NCI-H187 (cell line): ENCODE measurements around the gene SYNGR3.

Experiments
- DNase-seq, 2 experiments: peaks; one replicate each; lab custom pipeline; 2025; lab: John Stamatoyannopoulos, UW

The SYNGR3 gene

DNA sequence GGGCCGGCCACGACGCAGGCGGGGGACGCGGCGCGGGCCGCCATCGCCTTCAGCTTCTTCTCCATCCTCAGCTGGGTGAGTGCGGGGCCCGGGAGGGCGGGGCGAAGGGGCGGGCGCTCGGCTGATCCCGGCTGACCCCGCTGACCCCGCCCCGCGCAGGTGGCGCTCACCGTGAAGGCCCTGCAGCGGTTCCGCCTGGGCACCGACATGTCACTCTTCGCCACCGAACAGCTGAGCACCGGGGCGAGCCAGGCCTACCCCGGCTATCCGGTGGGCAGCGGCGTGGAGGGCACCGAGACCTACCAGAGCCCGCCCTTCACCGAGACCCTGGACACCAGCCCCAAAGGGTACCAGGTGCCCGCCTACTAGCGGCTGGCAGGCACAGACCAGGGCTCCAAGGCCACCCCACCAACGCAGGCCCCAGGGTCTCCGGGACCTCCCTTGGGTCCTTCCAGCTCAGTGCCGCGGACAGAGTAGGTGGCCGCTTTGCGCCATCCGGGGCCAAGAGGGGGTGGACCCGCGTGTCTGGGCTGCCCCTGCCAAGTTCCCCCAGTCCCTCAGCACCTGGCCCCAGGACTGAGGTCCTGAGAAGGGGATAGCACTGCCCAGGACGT, 3.0 kb downstream of the SYNGR3 start:
- DNase-seq: no peak

DNA sequence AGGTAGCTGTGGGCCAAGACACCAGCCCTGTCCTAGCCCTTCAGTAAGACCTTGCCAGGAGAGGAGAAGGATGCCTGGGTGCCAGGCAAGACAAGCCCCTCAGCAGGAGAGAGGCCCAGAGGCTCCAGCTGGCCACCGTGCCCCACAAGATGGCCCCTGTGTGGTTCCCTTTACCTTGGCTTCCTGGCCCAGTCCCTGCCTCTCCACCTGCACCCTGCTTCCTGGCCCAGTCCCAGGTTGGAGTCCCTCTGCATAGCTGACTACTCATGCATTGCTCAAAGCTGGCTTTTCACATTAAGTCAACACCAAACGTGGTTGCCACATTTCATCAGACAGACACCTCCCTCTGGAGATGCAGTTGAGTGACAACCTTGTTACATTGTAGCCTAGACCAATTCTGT, 4.0 kb downstream of the SYNGR3 start:
- no peak for DNase-seq

DNA sequence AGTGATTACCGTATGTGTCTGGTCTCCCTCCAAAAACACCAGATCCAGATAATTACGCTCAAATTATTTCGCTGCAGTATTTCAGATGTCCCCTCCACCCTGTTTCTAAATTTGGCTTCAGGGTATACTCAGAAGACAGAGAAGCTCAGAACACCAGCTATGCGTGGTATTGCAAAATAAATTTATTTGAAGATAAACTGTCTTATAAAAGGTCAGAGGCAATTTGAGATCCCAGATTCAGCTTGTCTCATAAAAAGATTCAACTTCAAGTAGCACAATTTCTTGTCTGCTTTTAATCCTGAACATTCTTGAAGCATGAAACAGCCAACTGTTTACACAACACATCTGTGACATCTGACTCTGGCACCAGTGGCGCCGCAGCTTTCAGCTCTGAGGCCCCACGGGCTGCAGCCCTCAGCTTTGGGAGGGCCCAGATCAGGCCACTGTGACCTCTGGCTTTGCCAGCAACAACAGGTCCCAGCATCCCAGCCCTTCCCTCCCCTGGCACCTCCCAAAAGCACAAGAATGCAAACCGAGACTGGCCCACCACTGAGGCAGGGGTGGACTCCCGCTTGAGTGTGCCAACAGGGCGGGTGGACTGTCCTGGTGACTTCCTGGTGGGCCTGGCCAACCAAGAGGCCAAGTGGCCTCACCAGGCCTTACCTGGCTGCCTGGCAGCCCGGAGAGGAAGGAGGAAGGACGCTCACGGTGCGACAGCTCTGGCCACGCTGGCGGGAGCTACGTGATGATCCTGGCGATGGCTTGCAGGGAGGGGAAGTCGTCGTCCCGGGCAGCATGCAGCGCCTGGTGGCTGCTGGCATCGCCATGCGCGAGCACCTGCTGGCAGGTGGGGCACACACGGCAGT, 8.0 kb downstream of the SYNGR3 start:
- DNase-seq: no peak

DNA sequence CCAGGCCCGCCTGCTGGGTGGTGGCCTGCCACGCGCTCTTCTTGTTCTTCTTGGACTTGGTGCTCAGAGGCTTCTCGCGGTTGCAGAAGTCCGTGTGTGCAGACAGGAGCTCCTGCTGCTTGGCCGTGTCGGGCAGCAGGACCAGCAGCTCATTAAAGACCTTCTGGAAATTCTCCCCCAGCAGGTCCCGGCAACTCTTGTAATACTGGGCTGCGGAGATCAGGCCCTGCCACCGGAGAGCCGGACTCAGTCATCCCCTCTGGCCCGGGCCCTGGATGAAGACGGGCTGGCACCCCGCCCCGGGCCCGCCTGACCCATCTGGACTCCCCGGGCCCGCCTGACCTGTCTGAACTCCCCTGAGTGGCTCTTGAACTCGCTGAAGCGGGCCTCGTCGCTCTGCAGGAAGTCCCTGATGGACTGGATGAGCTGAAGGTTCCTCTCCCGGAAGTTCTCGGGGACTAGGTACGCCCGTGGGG, 8.6 kb downstream of the SYNGR3 start:
- no peak for DNase-seq

DNA sequence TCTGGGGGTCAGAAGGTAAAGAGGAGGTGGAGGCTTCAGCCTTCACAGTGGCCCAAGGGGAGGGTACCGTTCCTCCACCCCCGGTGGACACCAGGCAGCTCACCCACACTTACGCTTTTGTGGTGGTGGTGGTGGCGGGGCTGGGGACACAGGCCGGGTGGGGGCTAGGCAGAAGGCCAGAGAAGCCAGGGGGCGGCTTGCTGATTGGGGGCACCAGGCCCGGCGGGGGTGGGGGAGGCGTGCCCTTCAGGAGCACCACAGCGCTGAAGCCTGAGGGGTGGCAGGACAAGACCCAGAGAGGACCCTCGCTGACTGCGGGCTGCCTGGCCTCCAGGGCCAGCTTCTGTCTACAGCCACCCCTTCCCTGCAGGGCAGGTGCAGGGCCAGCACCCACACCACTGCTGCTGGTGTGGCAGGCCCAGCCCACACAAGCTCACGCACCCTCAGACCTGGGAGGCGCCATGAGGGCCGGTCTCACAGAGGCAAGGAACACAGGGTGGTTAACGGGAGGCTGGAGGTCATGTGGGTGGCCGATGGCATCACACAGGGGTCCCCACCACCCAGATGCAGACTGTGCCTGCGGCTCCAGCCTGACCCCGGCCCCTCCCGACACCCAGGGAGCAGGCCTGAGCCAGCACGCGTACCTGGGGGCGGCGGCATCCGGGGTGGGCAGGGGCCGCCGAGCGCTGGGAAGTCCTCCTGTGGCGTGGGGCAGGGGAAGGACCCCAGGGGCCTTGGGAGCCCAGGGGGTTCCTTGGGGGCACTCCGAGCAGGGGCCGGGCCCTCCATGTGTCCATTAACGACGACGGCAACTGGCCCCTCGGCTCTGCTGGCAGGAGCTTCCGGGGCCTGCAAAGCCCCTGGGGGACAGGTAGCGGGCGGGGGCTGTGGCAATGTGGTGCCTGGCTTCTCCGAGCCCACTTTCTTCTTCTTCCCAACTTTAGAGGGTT, 9.4 kb downstream of the SYNGR3 start:
- no peak for DNase-seq

DNA sequence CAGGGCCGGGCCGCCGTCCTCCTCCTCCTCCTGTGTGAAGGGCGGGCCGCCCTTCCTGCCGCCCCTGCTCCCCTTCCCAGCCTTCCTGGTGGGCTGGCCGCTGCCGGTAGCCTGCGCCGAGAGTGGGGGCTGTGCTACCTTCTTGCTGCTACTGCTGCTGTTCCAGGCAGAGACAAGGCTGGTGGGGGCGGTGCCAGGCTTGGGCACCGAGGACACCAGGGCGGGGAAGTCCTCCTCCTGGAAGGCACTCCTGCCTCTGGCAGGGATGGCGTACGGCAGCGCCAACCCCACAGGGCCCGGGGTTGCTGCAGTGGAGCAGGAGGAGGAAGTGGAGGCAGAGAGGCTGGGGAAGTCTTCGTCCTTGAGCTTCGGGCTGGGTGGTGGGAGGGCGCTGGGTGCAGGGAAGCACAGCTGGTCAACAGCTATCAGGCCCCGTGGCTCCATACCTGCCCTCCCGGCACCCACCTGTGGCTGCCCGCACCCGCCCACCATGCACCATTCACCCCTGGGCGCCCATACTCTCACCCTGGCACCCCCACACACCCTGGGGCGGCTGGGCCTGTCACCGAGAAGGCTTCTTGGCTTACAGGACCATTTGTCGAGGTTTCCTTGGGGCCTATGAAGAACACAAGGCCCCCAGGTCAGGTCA, 10.2 kb downstream of the SYNGR3 start:
- DNase-seq: no peak

DNA sequence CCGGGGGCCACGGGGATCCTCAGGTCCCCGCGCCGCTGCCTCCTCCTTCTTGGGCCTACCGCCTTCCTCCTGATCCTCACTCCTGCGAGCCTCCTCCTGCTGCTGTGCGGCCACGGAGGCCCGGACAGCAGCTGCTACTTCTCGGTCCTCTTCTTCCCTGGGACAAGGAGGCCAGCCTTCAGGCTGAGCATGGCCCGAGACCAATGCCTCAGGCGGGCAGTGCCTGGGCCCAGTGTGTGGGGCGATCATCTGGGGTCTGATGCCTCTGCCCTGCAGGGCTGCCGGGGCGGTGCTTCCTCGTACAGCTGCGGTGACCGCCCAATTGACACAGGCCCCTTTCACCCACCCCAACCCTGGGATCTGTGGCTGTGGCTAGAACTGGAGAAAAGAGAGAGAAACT, 11.3 kb downstream of the SYNGR3 start:
- no peak for DNase-seq

DNA sequence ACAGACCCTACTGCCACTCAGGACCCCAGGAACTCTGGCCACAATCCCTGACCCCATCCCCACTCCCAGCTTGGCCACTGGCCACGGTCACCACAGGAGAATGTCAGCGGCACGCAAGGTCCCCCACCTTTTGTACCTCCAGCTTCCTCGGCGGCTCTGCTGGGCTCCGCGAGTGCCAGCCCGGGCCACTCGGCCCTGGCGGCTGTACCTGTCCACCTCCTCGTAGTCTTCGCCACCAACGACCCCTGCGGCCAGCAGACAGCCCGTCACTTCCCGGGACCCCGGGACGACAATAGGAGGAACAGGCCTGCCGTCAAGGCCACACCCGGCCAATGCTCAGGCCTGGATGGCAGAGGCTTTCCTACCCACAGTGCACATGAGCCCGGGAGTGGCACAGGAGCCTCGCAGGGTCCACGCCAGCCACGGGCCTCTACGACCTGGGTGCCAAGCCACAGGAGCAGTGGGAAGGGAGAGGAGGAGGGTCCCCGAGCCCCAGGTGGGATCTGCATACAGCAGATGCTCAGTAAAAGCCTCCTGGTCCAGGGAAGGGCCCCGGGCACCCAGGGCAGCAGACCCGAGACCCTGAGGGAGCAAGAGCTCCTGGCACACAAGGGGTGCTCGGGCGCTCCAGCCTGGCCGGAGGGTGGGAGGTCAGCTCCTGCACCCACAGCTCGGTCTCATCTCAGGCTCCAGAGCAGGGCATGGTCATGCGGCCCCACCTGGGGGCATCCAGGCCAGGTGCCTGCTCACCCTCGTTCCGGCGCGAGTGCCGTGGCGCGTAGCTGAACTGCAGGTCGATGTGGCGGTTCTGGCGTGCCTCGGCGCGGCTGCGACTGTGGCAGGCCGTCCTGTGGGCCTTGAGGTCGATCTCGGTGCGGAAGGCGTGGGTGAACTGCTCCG, 11.9 kb downstream of the SYNGR3 start:
- no peak for DNase-seq

DNA sequence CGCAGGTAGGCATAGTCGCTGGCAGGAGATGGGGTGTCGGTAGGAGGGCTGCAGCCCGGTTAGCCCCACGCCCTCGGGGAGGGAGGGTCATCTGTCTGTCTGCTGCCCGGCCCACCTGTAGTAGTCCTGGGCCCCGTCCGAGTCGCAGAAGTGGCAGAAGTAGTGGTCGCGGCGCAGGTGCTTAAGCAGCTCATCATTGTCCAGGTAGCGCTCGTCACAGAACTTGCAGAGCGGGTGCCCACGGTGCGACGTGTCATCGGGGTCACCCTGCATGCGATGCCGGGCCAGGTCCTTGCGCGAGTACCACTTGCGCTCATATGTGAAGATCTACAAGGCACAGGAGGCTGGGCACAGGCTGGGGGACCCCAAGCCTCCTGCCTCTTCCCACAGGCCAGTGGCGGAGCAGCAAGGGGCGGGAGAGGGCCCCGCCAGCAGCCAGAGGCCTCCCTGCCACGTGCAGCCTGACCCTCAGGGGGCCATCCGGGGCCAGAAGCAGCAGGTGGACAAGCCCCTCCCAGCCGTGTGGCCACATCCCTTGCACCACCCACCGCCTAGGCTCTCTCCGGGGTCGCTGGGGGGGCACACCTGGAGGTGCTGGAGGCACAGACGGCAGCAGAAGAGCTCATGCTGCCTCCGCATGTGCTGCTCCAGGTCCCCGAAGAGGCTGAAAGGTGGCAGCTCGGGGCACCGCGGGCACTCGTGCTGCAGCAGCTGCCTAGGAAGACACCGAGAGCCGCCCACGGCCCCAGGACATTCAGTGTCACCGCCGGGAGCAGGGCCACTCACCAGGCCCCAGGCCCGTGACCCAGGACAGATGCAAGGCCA, 12.8 kb downstream of the SYNGR3 start:
- DNase-seq: no peak

DNA sequence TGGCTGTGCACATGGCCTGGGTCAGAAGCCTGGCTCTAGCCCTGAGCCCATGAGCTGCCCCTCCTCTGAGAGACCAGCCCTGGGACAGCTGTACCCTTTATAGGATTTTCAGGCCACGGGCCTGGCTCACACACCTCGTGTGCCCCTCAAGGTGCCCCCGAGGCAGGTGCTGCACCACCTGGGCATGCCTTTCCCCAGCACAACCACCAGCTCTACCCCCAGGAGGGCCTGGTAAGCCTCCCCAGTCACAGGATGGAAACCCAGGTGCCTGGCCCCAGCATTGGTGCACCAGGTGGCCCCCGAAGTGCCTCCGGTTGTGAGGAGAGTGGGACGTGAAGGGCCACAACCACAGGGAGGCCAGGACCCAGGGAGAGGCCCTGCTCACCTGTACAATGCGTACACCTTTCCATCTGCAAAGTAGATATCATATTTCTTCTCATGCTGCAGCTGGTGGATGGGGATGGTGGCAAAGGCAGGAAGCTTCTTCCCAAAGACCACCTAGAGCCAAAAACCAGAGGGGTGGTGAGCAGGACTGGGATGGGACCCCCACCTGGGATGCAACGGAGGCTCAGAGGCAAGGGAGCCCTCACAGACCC, 13.6 kb downstream of the SYNGR3 start:
- no peak for DNase-seq

DNA sequence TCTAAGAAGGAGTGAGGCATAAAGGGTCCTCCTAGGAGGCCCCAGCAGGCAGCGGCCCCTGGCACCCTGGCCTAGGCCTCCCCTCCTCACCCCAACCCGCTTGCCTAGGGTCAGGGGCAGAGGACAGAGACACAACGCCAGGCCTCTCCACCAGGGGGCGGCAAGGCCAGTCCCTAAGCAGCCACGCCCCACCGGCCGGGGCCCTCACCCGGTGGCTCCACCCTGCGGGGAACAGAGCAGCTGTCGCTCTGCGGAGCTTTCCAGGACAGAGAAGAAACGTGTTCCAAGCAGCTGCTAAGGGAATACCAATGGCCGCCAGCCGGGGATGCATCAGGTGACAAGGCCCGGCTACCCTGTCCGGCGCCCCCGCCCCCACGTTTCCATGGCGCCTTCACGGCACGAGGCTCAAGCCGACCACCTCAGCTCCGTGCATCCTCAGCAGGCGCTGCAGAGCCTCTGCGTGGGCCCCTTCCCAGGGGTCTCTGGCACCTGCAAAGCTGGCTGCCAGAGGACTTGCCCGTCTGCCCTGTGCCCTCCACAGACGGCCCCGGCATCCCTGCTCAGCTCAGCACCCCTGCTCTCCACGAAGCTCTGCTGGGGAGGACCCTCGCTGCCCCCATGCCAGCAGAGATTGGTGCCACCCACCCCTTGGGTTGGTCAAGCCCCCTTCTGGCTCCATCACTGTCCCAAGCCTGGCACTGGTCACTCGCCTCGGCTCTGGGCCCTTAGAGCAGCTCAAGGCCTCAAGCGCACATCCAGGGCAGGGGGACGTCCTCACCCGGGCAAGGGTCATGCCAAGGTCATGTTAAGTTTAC, 14.3 kb downstream of the SYNGR3 start:
- DNase-seq: peak; percentile 96 to 98

DNA sequence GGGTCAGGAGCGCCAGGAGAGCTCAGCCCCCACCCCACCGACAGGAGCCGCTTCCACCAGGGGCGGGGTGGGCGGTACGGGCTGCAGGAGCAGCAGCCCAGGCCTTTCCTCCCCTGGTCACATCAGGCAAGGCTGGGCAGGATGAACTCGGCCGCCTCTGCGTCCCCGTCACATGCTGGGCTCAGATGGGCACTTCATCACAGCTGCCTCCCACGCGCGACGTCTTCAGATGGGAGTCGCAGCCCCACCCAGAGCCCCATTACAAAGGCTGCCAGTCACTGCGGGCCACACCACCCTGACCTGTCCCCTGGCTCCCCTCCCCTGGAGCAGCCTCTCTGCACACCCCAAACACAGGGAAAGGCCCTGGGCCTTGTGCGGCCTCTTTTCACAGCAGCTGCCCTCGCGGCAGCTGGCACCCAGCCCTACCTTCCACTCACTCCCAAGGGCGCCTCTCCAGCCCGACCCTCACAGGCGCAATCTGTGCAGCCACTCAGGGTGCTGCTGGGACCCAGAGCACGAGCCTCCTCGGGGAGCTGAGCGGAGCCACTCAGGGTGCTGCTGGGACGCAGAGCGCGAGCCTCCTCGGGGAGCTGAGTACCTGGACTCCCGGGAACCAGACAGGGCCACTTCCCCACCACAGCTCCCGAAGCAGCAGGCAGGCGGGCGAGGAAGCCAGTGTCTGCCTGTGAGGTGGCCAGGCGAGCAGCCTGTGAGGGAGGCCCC, 15.2 kb downstream of the SYNGR3 start:
- DNase-seq: no peak

DNA sequence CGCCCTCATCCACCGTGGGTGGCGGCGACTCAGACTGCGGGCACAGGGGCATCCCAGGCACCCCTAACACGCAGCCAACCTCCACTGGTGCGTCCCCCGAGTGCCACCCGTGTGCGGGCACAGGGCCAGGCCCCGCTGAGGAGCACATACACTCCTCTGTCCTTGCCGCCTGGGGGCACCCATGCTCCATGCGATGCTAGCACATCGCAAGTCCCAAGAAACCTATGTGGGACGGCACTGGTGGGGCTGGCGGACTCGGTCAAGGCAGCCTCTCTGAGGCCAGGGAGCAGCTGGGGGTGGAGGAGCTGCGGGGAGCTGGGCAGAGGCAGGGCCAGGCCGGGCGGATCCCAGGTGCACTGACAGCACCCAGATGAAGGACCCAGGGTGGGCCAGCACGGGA, 15.9 kb downstream of the SYNGR3 start:
- DNase-seq: no peak

DNA sequence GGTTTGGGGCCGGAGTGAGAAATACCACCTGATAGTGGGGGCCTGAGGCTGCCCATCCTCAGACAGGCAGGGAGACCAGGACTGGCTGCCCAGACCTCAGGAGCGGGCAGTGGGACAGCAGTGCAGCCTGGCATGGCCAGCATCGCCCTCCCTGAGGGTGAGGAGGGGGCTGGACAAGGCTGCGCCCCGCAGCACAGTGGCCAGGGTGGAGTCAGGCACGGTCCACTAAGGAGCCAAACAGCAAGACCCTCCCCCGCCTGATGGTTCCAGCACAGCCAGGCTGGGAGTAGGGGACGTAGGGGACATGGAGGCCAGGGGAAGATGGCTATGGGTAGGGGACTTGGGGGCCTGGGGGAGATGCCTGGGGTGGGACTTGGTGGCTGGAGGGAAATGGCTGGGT, 16.5 kb downstream of the SYNGR3 start:
- no peak for DNase-seq

DNA sequence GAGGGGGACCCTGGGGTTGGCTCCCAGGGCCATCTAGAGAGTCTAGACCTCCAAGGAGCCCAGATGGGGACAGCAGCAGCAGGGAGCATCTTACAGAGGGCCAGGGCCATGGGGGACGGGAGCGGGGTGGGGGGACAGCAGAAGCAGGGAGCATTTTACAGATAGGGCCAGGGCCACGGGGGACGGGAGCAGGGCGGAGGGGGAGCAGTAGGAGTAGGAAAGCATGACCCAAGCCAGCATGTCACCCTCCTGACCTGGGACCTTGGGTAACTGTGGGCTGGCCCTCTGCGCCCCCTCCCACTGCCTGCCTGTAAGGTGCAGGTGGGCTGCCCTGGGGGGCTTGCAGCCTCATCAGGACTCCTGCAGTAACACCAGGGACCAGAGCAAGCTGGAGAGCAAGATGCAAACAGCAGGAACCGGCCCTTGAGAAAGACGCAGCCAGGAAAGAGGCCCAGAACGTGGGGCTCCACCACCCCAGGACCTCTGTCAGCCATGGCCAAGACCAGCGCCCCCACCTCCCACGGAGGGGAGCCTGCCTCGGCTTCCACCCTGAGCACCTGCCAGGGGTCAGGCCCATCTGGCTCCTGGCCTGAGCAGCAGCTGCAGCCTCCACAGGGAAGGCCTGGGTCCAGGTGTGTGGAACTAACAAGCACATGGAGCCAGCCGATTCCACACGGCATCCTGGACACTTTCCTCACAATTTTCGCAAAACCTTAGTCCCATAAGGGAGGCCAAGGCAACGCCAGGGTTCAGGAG, 17.5 kb downstream of the SYNGR3 start:
- DNase-seq: no peak

DNA sequence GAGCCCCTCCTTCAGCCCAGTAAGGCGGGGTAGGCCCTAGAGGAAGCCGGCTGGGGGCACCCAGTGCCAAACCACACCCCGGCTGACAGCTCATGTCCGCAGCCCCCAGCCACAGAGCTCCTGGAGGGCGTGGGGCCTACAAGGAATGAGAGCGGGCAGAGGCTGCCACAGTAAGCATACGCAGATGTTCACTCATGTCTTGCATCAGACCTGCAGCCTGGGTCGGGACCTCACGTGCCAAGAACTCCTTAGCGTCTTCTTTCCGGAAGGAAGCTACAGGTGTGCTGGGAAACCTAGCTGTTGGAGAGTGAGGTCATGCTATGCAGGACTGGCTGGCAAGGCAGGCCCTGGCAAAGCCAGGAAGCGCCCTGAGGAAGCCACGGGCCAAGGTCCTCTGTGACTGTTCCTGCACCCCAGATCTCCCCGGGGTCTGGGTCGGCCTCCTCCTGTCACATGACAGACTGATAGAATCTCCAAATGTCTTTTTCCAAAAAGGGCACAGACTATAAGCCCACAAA, 18.3 kb downstream of the SYNGR3 start:
- DNase-seq: no peak

DNA sequence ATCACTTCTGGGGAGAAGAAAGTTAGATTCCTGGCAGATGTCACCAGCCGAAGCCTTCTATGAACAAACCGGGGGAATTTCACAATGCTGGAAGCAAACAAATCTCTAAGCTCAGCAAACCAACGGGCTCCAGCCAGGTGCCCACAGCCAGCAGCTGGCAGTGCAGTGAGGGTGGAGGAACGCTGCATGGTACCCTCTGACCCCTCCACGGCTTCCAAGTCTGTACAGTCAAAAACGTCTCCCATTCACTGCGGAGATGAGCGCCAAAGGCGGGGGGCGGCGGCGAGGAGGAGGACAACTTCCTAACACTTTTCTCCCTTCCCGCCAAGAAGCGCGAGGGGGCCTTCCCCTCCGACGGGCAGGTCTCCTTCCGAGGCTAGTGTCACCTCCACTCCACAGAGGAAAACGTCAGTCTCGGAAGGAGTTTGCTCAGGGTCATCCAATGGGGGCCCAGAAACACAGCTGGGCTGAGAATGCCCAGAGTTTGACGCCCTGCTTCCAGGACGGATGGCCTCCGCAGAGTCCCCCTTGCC, 18.9 kb downstream of the SYNGR3 start:
- DNase-seq: no peak
